ENCODE measurements around the gene HRH2.

HRH2 gene

GRCh38 chr5:175680020-175680419 lies 22.1 kb downstream of the HRH2 start:
- TF ChIP-seq TAF1 (IDR thresholded peaks at IDR 0.05; ENCODE audit: borderline replicate concordance, insufficient read depth, low read length) (no peak), REST (IDR thresholded peaks at IDR 0.05; ENCODE audit: insufficient read depth in 1 of 2, low read depth in 2 of 2, low read length in 2 of 2) (no peak), SIN3A (IDR thresholded peaks at IDR 0.05; ENCODE audit: borderline replicate concordance, insufficient read depth, low read length) (no peak), POLR2AphosphoS5 (IDR thresholded peaks at IDR 0.05; ENCODE audit: low read depth, low read length) (no peak), FOXP2 (optimal IDR thresholded peaks at IDR 0.05; ENCODE audit: borderline replicate concordance, extremely low read depth, extremely low read length, insufficient read depth) (no peak)

- TF ChIP-seq REST (IDR thresholded peaks at IDR 0.05; ENCODE audit: insufficient read depth in 1 of 2, low read depth in 2 of 2, low read length in 2 of 2) (no peak), SIN3A (IDR thresholded peaks at IDR 0.05; ENCODE audit: borderline replicate concordance, insufficient read depth, low read length) (no peak), FOXP2 (optimal IDR thresholded peaks at IDR 0.05; ENCODE audit: borderline replicate concordance, extremely low read depth, extremely low read length, insufficient read depth) (no peak), TAF1 (IDR thresholded peaks at IDR 0.05; ENCODE audit: borderline replicate concordance, insufficient read depth, low read length) (no peak), POLR2AphosphoS5 (IDR thresholded peaks at IDR 0.05; ENCODE audit: low read depth, low read length) (no peak)
These were observed 22.6 kb downstream of the HRH2 start for GRCh38 chr5:175680463-175680862.

- no peak for TF ChIP-seq TAF1 (IDR thresholded peaks at IDR 0.05; ENCODE audit: borderline replicate concordance, insufficient read depth, low read length)
- no peak for TF ChIP-seq FOXP2 (optimal IDR thresholded peaks at IDR 0.05; ENCODE audit: borderline replicate concordance, extremely low read depth, extremely low read length, insufficient read depth)
These were observed 23.4 kb downstream of the HRH2 start for GRCh38 chr5:175681045-175681967.

- TF ChIP-seq FOXP2 (optimal IDR thresholded peaks at IDR 0.05; ENCODE audit: borderline replicate concordance, extremely low read depth, extremely low read length, insufficient read depth): no peak
- no peak for TF ChIP-seq POLR2AphosphoS5 (IDR thresholded peaks at IDR 0.05; ENCODE audit: low read depth, low read length)
- no peak for TF ChIP-seq SIN3A (IDR thresholded peaks at IDR 0.05; ENCODE audit: borderline replicate concordance, insufficient read depth, low read length)
- no peak for TF ChIP-seq REST (IDR thresholded peaks at IDR 0.05; ENCODE audit: insufficient read depth in 1 of 2, low read depth in 2 of 2, low read length in 2 of 2)
- TF ChIP-seq TAF1 (IDR thresholded peaks at IDR 0.05; ENCODE audit: borderline replicate concordance, insufficient read depth, low read length): no peak
These were observed 24.1 kb downstream of the HRH2 start for GRCh38 chr5:175681968-175682340.

- TF ChIP-seq FOXP2 (optimal IDR thresholded peaks at IDR 0.05; ENCODE audit: borderline replicate concordance, extremely low read depth, extremely low read length, insufficient read depth) (no peak), TAF1 (IDR thresholded peaks at IDR 0.05; ENCODE audit: borderline replicate concordance, insufficient read depth, low read length) (no peak), POLR2AphosphoS5 (IDR thresholded peaks at IDR 0.05; ENCODE audit: low read depth, low read length) (no peak), REST (IDR thresholded peaks at IDR 0.05; ENCODE audit: insufficient read depth in 1 of 2, low read depth in 2 of 2, low read length in 2 of 2) (no peak), SIN3A (IDR thresholded peaks at IDR 0.05; ENCODE audit: borderline replicate concordance, insufficient read depth, low read length) (no peak)
These were observed 24.8 kb downstream of the HRH2 start for GRCh38 chr5:175682664-175683063.
